SK-N-SH (cell line): ENCODE results near the gene OR52N1. TPM values are rescaled to one million over a fixed set of nuclear protein-coding genes. Genes with fewer than 3 reads are reported as not detected.

Experiments used
- polyA plus RNA-seq, 3 experiments: library from polyadenylated mRNA; depleted of rRNA; stranded (reverse); fragments of >200 nt; gene quantifications; 2 replicates each; pipeline ENCODE4 v1.2.3, GENCODE V29; 2012

The OR52N1 gene
- polyA plus RNA-seq, 1 of the 3 experiments (the other 2 are of a cell fraction): not detected

Other genes with a start within 250 kb of the OR52N1 start
- gene OR52H1, start 242.7 kb downstream of the OR52N1 start, polyA plus RNA-seq (2012; rRNA removed): not detected in 2 replicates
- not detected in 2 replicates for gene OR52B6, start 210.4 kb downstream of the OR52N1 start, polyA plus RNA-seq (2012; rRNA removed)
- gene TRIM6, start 194.6 kb downstream of the OR52N1 start, polyA plus RNA-seq (2012; rRNA removed): 0.46 and 0.94 TPM in 2 replicates
- 3.2 and 4.6 TPM in 2 replicates for gene TRIM34, start 166.3 kb downstream of the OR52N1 start, polyA plus RNA-seq (2012; rRNA removed)
- 22.9 and 29.4 TPM in 2 replicates for gene TRIM5, start 106.2 kb downstream of the OR52N1 start, polyA plus RNA-seq (2012; rRNA removed)
- 47.1 and 80.4 TPM in 2 replicates for gene TRIM22, start 101.5 kb downstream of the OR52N1 start, polyA plus RNA-seq (2012; rRNA removed)
- gene OR56B1, start 54.8 kb downstream of the OR52N1 start, polyA plus RNA-seq (2012; rRNA removed): not detected in 2 replicates
- gene OR52N4, start 37.0 kb downstream of the OR52N1 start, polyA plus RNA-seq (2012; rRNA removed): 0.10 TPM in 1 of 2 replicates, not detected in the other
- not detected in 2 replicates for gene OR52N5, start 7.9 kb downstream of the OR52N1 start, polyA plus RNA-seq (2012; rRNA removed)
- gene OR52N2, start 17.7 kb upstream of the OR52N1 start, polyA plus RNA-seq (2012; rRNA removed): not detected in 2 replicates
- gene OR52E6, start 50.6 kb upstream of the OR52N1 start, polyA plus RNA-seq (2012; rRNA removed): not detected in 2 replicates
- gene OR52E8, start 66.4 kb upstream of the OR52N1 start, polyA plus RNA-seq (2012; rRNA removed): not detected in 2 replicates
- not detected in 2 replicates for gene OR52E4, start 89.4 kb upstream of the OR52N1 start, polyA plus RNA-seq (2012; rRNA removed)
- gene OR52E5, start 101.9 kb upstream of the OR52N1 start, polyA plus RNA-seq (2012; rRNA removed): not detected in 2 replicates
- not detected in 2 replicates for gene OR56A3, start 151.0 kb upstream of the OR52N1 start, polyA plus RNA-seq (2012; rRNA removed)
- not detected in 2 replicates for gene OR56A5, start 177.2 kb upstream of the OR52N1 start, polyA plus RNA-seq (2012; rRNA removed)
- gene OR52L1, start 195.7 kb upstream of the OR52N1 start, polyA plus RNA-seq (2012; rRNA removed): not detected in 2 replicates
- not detected in 2 replicates for gene OR56A4, start 215.7 kb upstream of the OR52N1 start, polyA plus RNA-seq (2012; rRNA removed)
- not detected in 2 replicates for gene OR56A1, start 239.5 kb upstream of the OR52N1 start, polyA plus RNA-seq (2012; rRNA removed)